GM21381 (cell line): ENCODE data around the gene TRAPPC1.

ENCODE experiments used
- ATAC-seq: cut with Tn5 transposase; IDR thresholded peaks from one replicate; pipeline ENCODE4 v1.9.1; 2021; ENCODE audit warnings: mild to moderate bottlenecking, moderate library complexity; ENCODE audit not compliant: unreplicated experiment

The TRAPPC1 gene

GRCh38 chr17:7881276-7882054, 50.3 kb downstream of the TRAPPC1 start:
- ATAC-seq: no peak
